Measurements from ENCODE around the gene WNT7A. TPM values are rescaled to one million over a fixed set of nuclear protein-coding genes. Genes with fewer than 3 reads are reported as not detected.

Gene WNT7A
- total RNA-seq, 1 experiment from 2014 or later, result 0.34 TPM

DNA sequence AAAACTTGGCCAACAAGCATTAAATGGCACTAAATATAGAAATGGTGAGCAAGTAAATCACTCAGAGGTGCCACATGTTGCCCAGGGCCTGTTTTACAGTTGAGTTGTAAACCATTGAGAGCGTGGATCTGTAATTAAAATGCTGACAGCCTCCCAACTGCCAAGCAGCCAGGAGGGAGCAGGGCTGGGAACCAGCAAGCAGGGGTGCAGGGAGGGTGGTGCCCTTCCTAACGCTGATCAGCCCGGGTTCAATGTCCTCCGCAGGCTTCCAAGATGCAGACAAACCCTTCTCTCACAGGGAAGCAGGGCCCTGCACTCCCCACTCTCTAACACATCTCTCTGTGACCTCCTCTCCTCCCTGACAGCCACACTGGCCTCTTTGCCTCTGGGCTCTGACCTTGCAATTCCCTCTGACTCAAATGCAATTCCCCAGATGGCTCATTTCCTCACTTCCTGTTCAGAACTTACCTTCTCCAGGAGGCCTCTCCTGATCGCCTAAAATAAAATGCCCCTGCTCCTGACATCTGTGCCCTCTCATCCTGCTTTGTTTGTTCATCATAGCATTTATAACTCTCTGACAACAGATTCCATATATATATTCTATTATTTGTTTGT lies 40.0 kb downstream of the WNT7A start:
- no peak overlapping the region for H3K27ac ChIP-seq (ENCODE audit: low read depth, low read length)

More for the DNA sequence above, 40.0 kb downstream of the WNT7A start:
- Histone ChIP-seq H3K9me2 (ENCODE audit: insufficient read depth) (no peaks in the 10 kb centered on the region), H3K27me3 (ENCODE audit: insufficient read depth, low read length) (no peaks in the 10 kb centered on the region), H3K4me1 (ENCODE audit: control insufficient read depth in 1 of 2, insufficient read depth in 2 of 2, low read length in 2 of 2) (peaks cover 0 to 28% of the 10 kb centered on the region in 2 experiments; a peak in 2 of 4 replicates), H3K4me2 (ENCODE audit: low read length) (peak overlapping the region; percentile 2; the same call in 1 of the 2 replicates), H3K79me2 (ENCODE audit: insufficient read depth, low read length) (no peaks in the 10 kb centered on the region), H4K20me1 (ENCODE audit: insufficient read depth) (no peaks in the 10 kb centered on the region), H2AFZ (ENCODE audit: low read depth, low read length, poor library complexity, severe bottlenecking) (peak overlapping the region; percentile 10), H3K4me3 (replicated peaks in 1 of 2; ENCODE audit: low read depth in 1 of 2, low read length in 2 of 2) (no peak overlapping the region), H3K9ac (ENCODE audit: low read length) (peak overlapping the region; percentile 23; the same call in 1 of the 2 replicates), H3K9me3 (ENCODE audit: control insufficient read depth in 1 of 2, insufficient read depth in 1 of 2, low read depth in 1 of 2, low read length in 2 of 2) (no peaks in the 10 kb centered on the region), H3K36me3 (ENCODE audit: control insufficient read depth in 1 of 2, insufficient read depth in 2 of 2, low read length in 2 of 2) (no peaks in the 10 kb centered on the region)
- intact Hi-C loops (cut with micrococcal nuclease), result no loop called here
- DNase-seq (ENCODE audit: low read depth, low spot score) (no peak), ATAC-seq (no peak)
- TF ChIP-seq YY1 (IDR thresholded peaks at IDR 0.05; ENCODE audit: extremely low read depth, insufficient replicate concordance, low read depth, low read length), result no peak
- TF ChIP-seq FOSL1 (IDR thresholded peaks at IDR 0.05; ENCODE audit: low read depth), result no peak
- TF ChIP-seq CTCF (IDR thresholded peaks at IDR 0.05 in 2 of 3, conservative IDR thresholded peaks at IDR 0.05 in 1 of 3; ENCODE audit: borderline replicate concordance in 1 of 3, insufficient read depth in 1 of 3, low read depth in 2 of 3, low read length in 2 of 3), result no peak
- no peak for TF ChIP-seq SP1 (IDR thresholded peaks at IDR 0.05; ENCODE audit: low read depth)
- TF ChIP-seq POLR2A (IDR thresholded peaks at IDR 0.05; ENCODE audit: borderline replicate concordance, extremely low read depth, insufficient read depth, insufficient read length), result no peak
- TF ChIP-seq, protein P1, sequence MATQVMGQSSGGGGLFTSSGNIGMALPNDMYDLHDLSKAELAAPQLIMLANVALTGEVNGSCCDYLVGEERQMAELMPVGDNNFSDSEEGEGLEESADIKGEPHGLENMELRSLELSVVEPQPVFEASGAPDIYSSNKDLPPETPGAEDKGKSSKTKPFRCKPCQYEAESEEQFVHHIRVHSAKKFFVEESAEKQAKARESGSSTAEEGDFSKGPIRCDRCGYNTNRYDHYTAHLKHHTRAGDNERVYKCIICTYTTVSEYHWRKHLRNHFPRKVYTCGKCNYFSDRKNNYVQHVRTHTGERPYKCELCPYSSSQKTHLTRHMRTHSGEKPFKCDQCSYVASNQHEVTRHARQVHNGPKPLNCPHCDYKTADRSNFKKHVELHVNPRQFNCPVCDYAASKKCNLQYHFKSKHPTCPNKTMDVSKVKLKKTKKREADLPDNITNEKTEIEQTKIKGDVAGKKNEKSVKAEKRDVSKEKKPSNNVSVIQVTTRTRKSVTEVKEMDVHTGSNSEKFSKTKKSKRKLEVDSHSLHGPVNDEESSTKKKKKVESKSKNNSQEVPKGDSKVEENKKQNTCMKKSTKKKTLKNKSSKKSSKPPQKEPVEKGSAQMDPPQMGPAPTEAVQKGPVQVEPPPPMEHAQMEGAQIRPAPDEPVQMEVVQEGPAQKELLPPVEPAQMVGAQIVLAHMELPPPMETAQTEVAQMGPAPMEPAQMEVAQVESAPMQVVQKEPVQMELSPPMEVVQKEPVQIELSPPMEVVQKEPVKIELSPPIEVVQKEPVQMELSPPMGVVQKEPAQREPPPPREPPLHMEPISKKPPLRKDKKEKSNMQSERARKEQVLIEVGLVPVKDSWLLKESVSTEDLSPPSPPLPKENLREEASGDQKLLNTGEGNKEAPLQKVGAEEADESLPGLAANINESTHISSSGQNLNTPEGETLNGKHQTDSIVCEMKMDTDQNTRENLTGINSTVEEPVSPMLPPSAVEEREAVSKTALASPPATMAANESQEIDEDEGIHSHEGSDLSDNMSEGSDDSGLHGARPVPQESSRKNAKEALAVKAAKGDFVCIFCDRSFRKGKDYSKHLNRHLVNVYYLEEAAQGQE (IDR thresholded peaks at IDR 0.05; ENCODE audit: low read depth), result no peak
- TF ChIP-seq EGR1 (IDR thresholded peaks at IDR 0.05; ENCODE audit: low read depth), result no peak
- TF ChIP-seq JUND (IDR thresholded peaks at IDR 0.05), result no peak
- no peak for TF ChIP-seq EZH2phosphoT487 (IDR thresholded peaks at IDR 0.05; ENCODE audit: borderline replicate concordance)
- TF ChIP-seq SIN3A (IDR thresholded peaks at IDR 0.05; ENCODE audit: low read depth), result no peak
- TF ChIP-seq MAX (IDR thresholded peaks at IDR 0.05), result no peak
- no peak for TF ChIP-seq ZNF274 (IDR thresholded peaks at IDR 0.05; ENCODE audit: low read depth, low read length)
- TF ChIP-seq, protein P2, sequence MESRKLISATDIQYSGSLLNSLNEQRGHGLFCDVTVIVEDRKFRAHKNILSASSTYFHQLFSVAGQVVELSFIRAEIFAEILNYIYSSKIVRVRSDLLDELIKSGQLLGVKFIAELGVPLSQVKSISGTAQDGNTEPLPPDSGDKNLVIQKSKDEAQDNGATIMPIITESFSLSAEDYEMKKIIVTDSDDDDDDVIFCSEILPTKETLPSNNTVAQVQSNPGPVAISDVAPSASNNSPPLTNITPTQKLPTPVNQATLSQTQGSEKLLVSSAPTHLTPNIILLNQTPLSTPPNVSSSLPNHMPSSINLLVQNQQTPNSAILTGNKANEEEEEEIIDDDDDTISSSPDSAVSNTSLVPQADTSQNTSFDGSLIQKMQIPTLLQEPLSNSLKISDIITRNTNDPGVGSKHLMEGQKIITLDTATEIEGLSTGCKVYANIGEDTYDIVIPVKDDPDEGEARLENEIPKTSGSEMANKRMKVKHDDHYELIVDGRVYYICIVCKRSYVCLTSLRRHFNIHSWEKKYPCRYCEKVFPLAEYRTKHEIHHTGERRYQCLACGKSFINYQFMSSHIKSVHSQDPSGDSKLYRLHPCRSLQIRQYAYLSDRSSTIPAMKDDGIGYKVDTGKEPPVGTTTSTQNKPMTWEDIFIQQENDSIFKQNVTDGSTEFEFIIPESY (IDR thresholded peaks at IDR 0.05; ENCODE audit: extremely low read depth, insufficient replicate concordance, low read length), result no peak
- no peak for TF ChIP-seq ELF1 (IDR thresholded peaks at IDR 0.05; ENCODE audit: borderline replicate concordance, low read depth)
- no peak for TF ChIP-seq EZH2 (IDR thresholded peaks at IDR 0.05)
- no peak for TF ChIP-seq ZFX (IDR thresholded peaks at IDR 0.05)
- TF ChIP-seq CEBPB (IDR thresholded peaks at IDR 0.05; ENCODE audit: low read depth), result no peak
- no peak for TF ChIP-seq CBX3 (IDR thresholded peaks at IDR 0.05; ENCODE audit: low read depth)
- TF ChIP-seq POLR2AphosphoS5 (IDR thresholded peaks at IDR 0.05; ENCODE audit: low read depth, low read length), result no peak
- no peak for TF ChIP-seq TCF7L2 (IDR thresholded peaks at IDR 0.05; ENCODE audit: borderline replicate concordance, extremely low read depth, insufficient read depth, insufficient read length)
- RAD21 ChIA-PET (ENCODE audit: low non-redundant PET in 1 of 2, low total read pairs in 2 of 2, uncharacterized antibody in 2 of 2, unreplicated experiment in 2 of 2), result no interaction called here
- POLR2A ChIA-PET, result interaction anchor here (1.6 kb wide), 1 partner anchor 10 kb away, joined by 4 read pairs; no protein-coding TSS in a partner anchor
- CTCF ChIA-PET, result no interaction called here
- BruUV-seq (replicated peaks), result no TSS peak
